K562 (cell line): ENCODE data around the gene LRRC15. TPM values are rescaled to one million over a fixed set of nuclear protein-coding genes. Genes with fewer than 3 reads are reported as not detected.

Experiments
- ATAC-seq: fragments of 200-7000 bp; cut with Tn5 transposase; 3 replicates; pipeline ENCODE4 v1.9.1; 2020; ENCODE audit warnings: moderate library complexity
- BruUV-seq: library from RNA; stranded (reverse); fragments of 400-500 nt; replicated peaks from 2 replicates; lab custom pipeline; 2021; lab: Mats Ljungman, UMichigan
- CTCF ChIA-PET: fragments of 300-600 bp; formaldehyde crosslinking; extraction: SDS; loops from one replicate; lab custom pipeline; 2021; ENCODE audit warnings: low intra/inter-chr PET ratio; lab: Yijun Ruan, JAX
- POLR2A ChIA-PET: fragments of 300-600, 350-650 bp; sonication (Branson Sonifier 250); formaldehyde crosslinking; extraction: SDS; loops from one replicate; lab custom pipeline; 2021; ENCODE audit warnings: antibody characterized with exemption, inconsistent platforms; lab: Yijun Ruan, JAX
- DNase-seq, 4 experiments: peaks; one replicate each; pipeline versions ENCODE4 v3.0.0 to v3.0.0-alpha.2; 2011 to 2018; ENCODE audit warnings: low spot score in 3 of 4, mixed read lengths in 3 of 4; ENCODE audit errors: extremely low read depth in 1 of 4
- FAIRE-seq: peaks from 2 replicates; lab custom pipeline; 2011; peaks lifted over from hg19 to GRCh38; lab: Jason Lieb, UNC
- H2AFZ ChIP-seq: 2 replicates; pipeline ENCODE4 v1.6.0; 2011; ENCODE audit warnings: low read depth, low read length, control low read depth, inconsistent platforms
- H3K27ac ChIP-seq: fragments of 200-600 bp; 3 replicates; pipeline ENCODE4 v1.8.0; 2011; ENCODE audit warnings: low read depth, mild to moderate bottlenecking, control low read depth, inconsistent platforms, low read length, moderate library complexity, mixed read lengths; ENCODE audit errors: extremely low read depth
- H3K27me3 ChIP-seq, 2 experiments: fragments of 300-600 bp in 1 of 2; 2 replicates in 1 of 2; 3 replicates in 1 of 2; pipeline versions ENCODE4 v1.6.0 to v1.8.0; 2011; ENCODE audit warnings: inconsistent platforms in 2 of 2, low read length in 2 of 2, mild to moderate bottlenecking in 1 of 2, mixed read lengths in 1 of 2, moderate library complexity in 1 of 2; ENCODE audit not compliant: control insufficient read depth in 2 of 2, insufficient read depth in 2 of 2
- H3K36me3 ChIP-seq: fragments of 300-600 bp; 3 replicates; pipeline ENCODE4 v1.8.0; 2011; ENCODE audit warnings: mild to moderate bottlenecking, low read length, inconsistent platforms; ENCODE audit not compliant: control insufficient read depth, insufficient read depth
- H3K4me1 ChIP-seq, 2 experiments: fragments of 200-600 bp in 1 of 2; replicated peaks in 1 of 2; 2 replicates in 1 of 2; 3 replicates in 1 of 2; pipeline versions ENCODE4 v1.5.1 to v1.8.0; 2011; ENCODE audit warnings: inconsistent platforms in 2 of 2, low read length in 2 of 2, mild to moderate bottlenecking in 1 of 2, mixed read lengths in 1 of 2, moderate library complexity in 1 of 2; ENCODE audit not compliant: control insufficient read depth in 2 of 2, insufficient read depth in 2 of 2
- H3K4me2 ChIP-seq: 2 replicates; pipeline ENCODE4 v1.6.1; 2011; ENCODE audit warnings: low read length, control low read depth, inconsistent platforms, mixed read lengths; ENCODE audit not compliant: insufficient read depth
- H3K4me3 ChIP-seq: fragments of 200-600 bp; sonication (generic), shearing (Covaris generic); 2 replicates; pipeline ENCODE4 v1.5.1; 2016; ENCODE audit warnings: control low read depth, inconsistent platforms
- H3K79me2 ChIP-seq: fragments of 200-600 bp; 3 replicates; pipeline ENCODE4 v1.8.0; 2011; ENCODE audit warnings: low read length, inconsistent platforms; ENCODE audit not compliant: control insufficient read depth, insufficient read depth
- H3K9ac ChIP-seq, 2 experiments: 2 replicates each; pipeline versions ENCODE4 v1.6.0 to v1.6.1; 2011; ENCODE audit warnings: low read depth in 2 of 2, low read length in 2 of 2, control low read depth in 1 of 2, inconsistent platforms in 1 of 2, mild to moderate bottlenecking in 1 of 2, mixed read lengths in 1 of 2; ENCODE audit not compliant: insufficient read depth in 1 of 2
- H3K9me1 ChIP-seq: one replicate; pipeline ENCODE4 v1.6.0; 2011; ENCODE audit warnings: inconsistent platforms, mild to moderate bottlenecking, low read length, moderate library complexity; ENCODE audit not compliant: control insufficient read depth, insufficient read depth
- H3K9me3 ChIP-seq: replicated peaks from 2 replicates; pipeline ENCODE4 v1.5.1; 2011; ENCODE audit warnings: low read depth, low read length, inconsistent platforms; ENCODE audit not compliant: control insufficient read depth, insufficient read depth
- H4K20me1 ChIP-seq: replicated peaks from 2 replicates; pipeline ENCODE4 v1.6.1; 2011; ENCODE audit warnings: low read length, inconsistent platforms, mixed read lengths; ENCODE audit not compliant: control insufficient read depth, insufficient read depth
- NELFE ChIP-seq: IDR thresholded peaks from 2 replicates; pipeline ENCODE4 v1.6.1; 2011; ENCODE audit warnings: mild to moderate bottlenecking; ENCODE audit not compliant: insufficient read depth, insufficient read length
- ZBTB33 ChIP-seq: sonication (generic); formaldehyde crosslinking; IDR thresholded peaks from 2 replicates; pipeline ENCODE4 v1.8.1; 2023; ENCODE audit warnings: mild to moderate bottlenecking, missing genetic modification reagents
- WGBS: fragments of 100-300 bp; shearing (Covaris generic); methylation state at CpG from one replicate; pipeline ENCODE4 v1.1.6; 2016; ENCODE audit warnings: low coverage, mixed read lengths; ENCODE audit not compliant: insufficient coverage; ENCODE audit errors: missing lambda C conversion rate; 5-methylcytosine and 5-hydroxymethylcytosine counted together
- in situ Hi-C: fragments of 300-500 bp; cut with MboI; formaldehyde crosslinking; loops from 4 replicates; pipeline ENCODE4 v1.15.0; 2018; ENCODE audit warnings: inconsistent platforms, mixed read lengths
- intact Hi-C: fragments of 100-400 bp; cut with micrococcal nuclease; formaldehyde crosslinking; loops from 2 replicates; pipeline ENCODE4 v1.14.2; 2022
- polyA plus RNA-seq, 8 experiments: library from polyadenylated mRNA; depleted of rRNA in 4 of 8; stranded (reverse) in 5 of 8; unstranded in 3 of 8; fragments of >200 nt; fragmentation: Nextera tagmentation in 2 of 8; fragmentation: Illumina TruSeq in 1 of 8; extraction: Ambion mirVana in 2 of 8; extraction: Trizol in 1 of 8; gene quantifications; 2 replicates each; pipeline versions ENCODE4 v1.2.1 to v1.2.3, GENCODE V29; 2011 to 2014; ENCODE audit warnings: inconsistent platforms in 1 of 8, missing spikeins in 1 of 8
- total RNA-seq, 7 experiments: library from RNA; depleted of rRNA in 6 of 7; stranded (reverse); fragments of >200 nt in 6 of 7; fragmentation: Illumina TruSeq in 2 of 7; extraction: Trizol in 2 of 7; gene quantifications; 2 replicates each; pipeline versions ENCODE4 v1.2.1 to v1.2.3, GENCODE V29; 2011 to 2021; ENCODE audit warnings: low replicate concordance in 1 of 7

LRRC15 gene
- total and polyA plus RNA-seq, 9 of the 15 experiments (the other 6 are each of a cell fraction or from before 2014, with no cell fraction given): not detected

- H3K79me2 ChIP-seq: no peaks in the 10 kb centered on the region
- in situ Hi-C loops (no loop called here), intact Hi-C loops (no loop called here)
- ChIA-PET POLR2A (interaction anchor here (0.6 to 2.0 kb wide), 2 partner anchors 12 to 43 kb away, joined by 3 to 4 read pairs; no protein-coding TSS in a partner anchor), CTCF (interaction anchor here (0.6 kb wide), 1 partner anchor 13 kb away, joined by 3 read pairs; no protein-coding TSS in a partner anchor)
- no peaks in the 10 kb centered on the region for H3K9me1 ChIP-seq
- DNase-seq (no peak), FAIRE-seq (no peak), ATAC-seq (no peak)
- no peak overlapping the region for H3K4me2 ChIP-seq
- no peaks in the 10 kb centered on the region for H3K36me3 ChIP-seq
- no peak overlapping the region for H3K4me3 ChIP-seq
- peaks cover 5 to 25% of the 10 kb centered on the region in 2 experiments; a peak in 4 of 5 replicates for H3K4me1 ChIP-seq
- H4K20me1 ChIP-seq: no peaks in the 10 kb centered on the region
- no TSS peak for BruUV-seq
- no peak overlapping the region for H2AFZ ChIP-seq
- H3K9ac ChIP-seq: no peak overlapping the region
- H3K9me3 ChIP-seq: no peaks in the 10 kb centered on the region
- peak; percentile 79 for TF ChIP-seq ZBTB33 (CRISPR knock-in tag)
- no peak for TF ChIP-seq NELFE
- no peak overlapping the region for H3K27ac ChIP-seq
- H3K27me3 ChIP-seq: 0 out of 5 replicates have a peak, but pooled peaks cover 0 to under 1% of the 10 kb centered on the region in 2 experiments
- 77% methylated on average over 20 of the region's 38 CpGs for WGBS
Observed at GRCh38 chr3:194397757-194398312, 28.3 kb upstream of the LRRC15 start.
